ENCODE data around the gene LRRC4C.

The LRRC4C gene

DNA sequence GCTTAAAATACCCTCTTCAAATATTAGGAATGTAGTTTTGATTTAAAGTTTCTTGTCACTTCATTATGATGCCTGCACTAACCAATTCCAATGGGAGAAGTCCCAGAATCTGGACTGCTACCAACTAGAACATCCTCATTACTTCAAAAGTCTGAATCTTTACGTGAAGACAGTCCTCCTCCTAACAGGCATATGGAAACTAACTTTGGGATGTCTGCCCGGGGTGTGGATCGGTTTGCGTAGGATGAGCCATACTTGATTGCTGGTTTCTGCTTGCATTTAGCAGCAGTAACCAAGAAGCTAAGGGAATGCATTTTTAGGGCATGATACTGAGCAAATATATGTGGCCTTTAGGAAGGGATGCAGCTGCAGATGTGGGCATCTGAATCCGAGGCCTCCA lies 177.1 kb downstream of the LRRC4C start:
- Histone ChIP-seq H2BK15ac (ENCODE audit: low read length) (no peak overlapping the region), H2BK5ac (ENCODE audit: low read length) (no peak overlapping the region), H3K9ac (ENCODE audit: low read depth, low read length, poor library complexity) (no peak overlapping the region)

GRCh38 chr11:41281131-41281742 lies 178.2 kb downstream of the LRRC4C start:
- no peak overlapping the region for H3K14ac ChIP-seq (ENCODE audit: low read length)
- H2BK12ac ChIP-seq (ENCODE audit: low read length), result no peak overlapping the region
- H3K23ac ChIP-seq (ENCODE audit: low read depth, low read length, poor library complexity), result no peak overlapping the region
- H3K4me1 ChIP-seq (ENCODE audit: control insufficient read depth in 2 of 2, insufficient read depth in 1 of 2, low read depth in 1 of 2, low read length in 2 of 2), result peaks cover 17 to 46% of the 10 kb centered on the region in 2 donors
- no peak overlapping the region for H3K9ac ChIP-seq (ENCODE audit: low read depth, low read length, poor library complexity)
- peak overlapping the region; percentile 21 for H2AFZ ChIP-seq (ENCODE audit: low read length)
- no peaks in the 10 kb centered on the region for H3K79me1 ChIP-seq (ENCODE audit: low read depth, low read length)
- H2BK15ac ChIP-seq (ENCODE audit: low read length), result no peak overlapping the region
- no peaks in the 10 kb centered on the region for H3K27me3 ChIP-seq (ENCODE audit: control insufficient read depth in 3 of 3, insufficient read depth in 3 of 3, low read depth in 1 of 3, low read length in 3 of 3)
- H2AK5ac ChIP-seq (ENCODE audit: low read depth, low read length), result no peak overlapping the region
- no peak overlapping the region for H3K4me3 ChIP-seq (ENCODE audit: low read length in 2 of 2)
- no peak overlapping the region for H2BK5ac ChIP-seq (ENCODE audit: low read length)
- no peak overlapping the region for H3K4me2 ChIP-seq (ENCODE audit: insufficient read depth, low read length, poor library complexity, severe bottlenecking)
- no peak overlapping the region for H4K8ac ChIP-seq (ENCODE audit: low read depth, low read length)
- no peak for DNase-seq (ENCODE audit: low spot score)
- no peak overlapping the region for H3K18ac ChIP-seq (ENCODE audit: low read length)
- no peak overlapping the region for H3K4ac ChIP-seq (ENCODE audit: low read length)
- H3K27ac ChIP-seq (replicated peaks; ENCODE audit: low read length), result no peak overlapping the region
- H2BK120ac ChIP-seq (ENCODE audit: low read depth, low read length), result no peak overlapping the region
- H3K9me3 ChIP-seq (replicated peaks in 1 of 2; ENCODE audit: control insufficient read depth in 2 of 2, insufficient read depth in 1 of 2, low read depth in 1 of 2, low read length in 2 of 2), result no peaks in the 10 kb centered on the region
- WGBS, 2 donors (ENCODE audit: extremely low coverage in 2 of 2, insufficient read length in 2 of 2, insufficient replicate concordance in 1 of 2), result no CpG with 5 or more reads among the region's 7 CpGs
- H3K36me3 ChIP-seq (replicated peaks in 1 of 2; ENCODE audit: control insufficient read depth in 2 of 2, insufficient read depth in 2 of 2, low read length in 2 of 2), result no peaks in the 10 kb centered on the region
- H4K91ac ChIP-seq (ENCODE audit: low read depth, low read length, poor library complexity), result no peak overlapping the region

More for the DNA sequence above, 177.1 kb downstream of the LRRC4C start:
- no peak overlapping the region for H2BK120ac ChIP-seq (ENCODE audit: low read depth, low read length)
- H4K91ac ChIP-seq (ENCODE audit: low read depth, low read length, poor library complexity), result no peak overlapping the region
- peak overlapping the region; percentile 39 for H2AFZ ChIP-seq (ENCODE audit: low read length)
- no peak overlapping the region for H3K18ac ChIP-seq (ENCODE audit: low read length)
- no peaks in the 10 kb centered on the region for H3K79me1 ChIP-seq (ENCODE audit: low read depth, low read length)
- H3K27ac ChIP-seq (replicated peaks; ENCODE audit: low read length), result peak overlapping the region; percentile 34
- H2AK5ac ChIP-seq (ENCODE audit: low read depth, low read length), result no peak overlapping the region
- H3K4me3 ChIP-seq (ENCODE audit: low read length in 2 of 2), result no peak overlapping the region
- no peak overlapping the region for H3K14ac ChIP-seq (ENCODE audit: low read length)
- H3K36me3 ChIP-seq (replicated peaks in 1 of 2; ENCODE audit: control insufficient read depth in 2 of 2, insufficient read depth in 2 of 2, low read length in 2 of 2), result no peaks in the 10 kb centered on the region
- no peaks in the 10 kb centered on the region for H3K9me3 ChIP-seq (replicated peaks in 1 of 2; ENCODE audit: control insufficient read depth in 2 of 2, insufficient read depth in 1 of 2, low read depth in 1 of 2, low read length in 2 of 2)
- no peak overlapping the region for H3K23ac ChIP-seq (ENCODE audit: low read depth, low read length, poor library complexity)
- H3K4ac ChIP-seq (ENCODE audit: low read length), result no peak overlapping the region
- no peak overlapping the region for H3K4me2 ChIP-seq (ENCODE audit: insufficient read depth, low read length, poor library complexity, severe bottlenecking)
- no peak overlapping the region for H2BK12ac ChIP-seq (ENCODE audit: low read length)
- H3K27me3 ChIP-seq (ENCODE audit: control insufficient read depth in 3 of 3, insufficient read depth in 3 of 3, low read depth in 1 of 3, low read length in 3 of 3), result no peaks in the 10 kb centered on the region
- no peak for DNase-seq (ENCODE audit: low spot score)
- H3K4me1 ChIP-seq (ENCODE audit: control insufficient read depth in 2 of 2, insufficient read depth in 1 of 2, low read depth in 1 of 2, low read length in 2 of 2), result peaks cover 17 to 41% of the 10 kb centered on the region in 2 donors
- WGBS, 2 donors (ENCODE audit: extremely low coverage in 2 of 2, insufficient read length in 2 of 2, insufficient replicate concordance in 1 of 2), result no CpG with 5 or more reads among the region's 5 CpGs
- no peak overlapping the region for H4K8ac ChIP-seq (ENCODE audit: low read depth, low read length)

- Histone ChIP-seq H3K9me3 (replicated peaks in 1 of 2; ENCODE audit: control insufficient read depth in 2 of 2, insufficient read depth in 1 of 2, low read depth in 1 of 2, low read length in 2 of 2) (no peaks in the 10 kb centered on the region), H3K4me2 (ENCODE audit: insufficient read depth, low read length, poor library complexity, severe bottlenecking) (no peak overlapping the region), H2BK120ac (ENCODE audit: low read depth, low read length) (no peak overlapping the region), H3K79me1 (ENCODE audit: low read depth, low read length) (no peaks in the 10 kb centered on the region), H3K36me3 (replicated peaks in 1 of 2; ENCODE audit: control insufficient read depth in 2 of 2, insufficient read depth in 2 of 2, low read length in 2 of 2) (no peaks in the 10 kb centered on the region), H3K27ac (replicated peaks; ENCODE audit: low read length) (no peak overlapping the region), H2BK15ac (ENCODE audit: low read length) (no peak overlapping the region), H3K23ac (ENCODE audit: low read depth, low read length, poor library complexity) (no peak overlapping the region), H3K4ac (ENCODE audit: low read length) (no peak overlapping the region), H2AK5ac (ENCODE audit: low read depth, low read length) (no peak overlapping the region), H3K18ac (ENCODE audit: low read length) (no peak overlapping the region), H4K91ac (ENCODE audit: low read depth, low read length, poor library complexity) (no peak overlapping the region), H4K8ac (ENCODE audit: low read depth, low read length) (no peak overlapping the region), H3K14ac (ENCODE audit: low read length) (no peak overlapping the region), H2BK5ac (ENCODE audit: low read length) (no peak overlapping the region), H2AFZ (ENCODE audit: low read length) (no peak overlapping the region), H3K4me3 (ENCODE audit: low read length in 2 of 2) (no peak overlapping the region), H2BK12ac (ENCODE audit: low read length) (no peak overlapping the region), H3K4me1 (ENCODE audit: control insufficient read depth in 2 of 2, insufficient read depth in 1 of 2, low read depth in 1 of 2, low read length in 2 of 2) (peaks cover 1 to 6% of the 10 kb centered on the region in 2 donors), H3K9ac (ENCODE audit: low read depth, low read length, poor library complexity) (no peak overlapping the region), H3K27me3 (ENCODE audit: control insufficient read depth in 3 of 3, insufficient read depth in 3 of 3, low read depth in 1 of 3, low read length in 3 of 3) (no peaks in the 10 kb centered on the region)
- no CpG with 5 or more reads among the region's 8 CpGs for WGBS, 2 donors (ENCODE audit: extremely low coverage in 2 of 2, insufficient read length in 2 of 2, insufficient replicate concordance in 1 of 2)
- DNase-seq (ENCODE audit: low spot score), result no peak
Measured at GRCh38 chr11:41274831-41275230, 184.6 kb downstream of the LRRC4C start.

- Histone ChIP-seq H3K9me3 (replicated peaks in 1 of 2; ENCODE audit: control insufficient read depth in 2 of 2, insufficient read depth in 1 of 2, low read depth in 1 of 2, low read length in 2 of 2) (no peaks in the 10 kb centered on the region), H3K18ac (ENCODE audit: low read length) (peak overlapping the region; percentile 11), H2BK120ac (ENCODE audit: low read depth, low read length) (no peak overlapping the region), H3K4me3 (ENCODE audit: low read length in 2 of 2) (no peak overlapping the region), H2AK5ac (ENCODE audit: low read depth, low read length) (no peak overlapping the region), H3K14ac (ENCODE audit: low read length) (no peak overlapping the region), H2BK5ac (ENCODE audit: low read length) (no peak overlapping the region), H3K9ac (ENCODE audit: low read depth, low read length, poor library complexity) (no peak overlapping the region), H3K27me3 (ENCODE audit: control insufficient read depth in 3 of 3, insufficient read depth in 3 of 3, low read depth in 1 of 3, low read length in 3 of 3) (no peaks in the 10 kb centered on the region), H2BK12ac (ENCODE audit: low read length) (no peak overlapping the region), H3K4me1 (ENCODE audit: control insufficient read depth in 2 of 2, insufficient read depth in 1 of 2, low read depth in 1 of 2, low read length in 2 of 2) (peaks cover 1 to 6% of the 10 kb centered on the region in 2 donors), H2BK15ac (ENCODE audit: low read length) (no peak overlapping the region), H3K79me1 (ENCODE audit: low read depth, low read length) (no peaks in the 10 kb centered on the region), H4K91ac (ENCODE audit: low read depth, low read length, poor library complexity) (no peak overlapping the region), H3K4ac (ENCODE audit: low read length) (no peak overlapping the region), H3K23ac (ENCODE audit: low read depth, low read length, poor library complexity) (no peak overlapping the region), H3K27ac (replicated peaks; ENCODE audit: low read length) (no peak overlapping the region), H3K36me3 (replicated peaks in 1 of 2; ENCODE audit: control insufficient read depth in 2 of 2, insufficient read depth in 2 of 2, low read length in 2 of 2) (no peaks in the 10 kb centered on the region), H4K8ac (ENCODE audit: low read depth, low read length) (no peak overlapping the region), H3K4me2 (ENCODE audit: insufficient read depth, low read length, poor library complexity, severe bottlenecking) (no peak overlapping the region), H2AFZ (ENCODE audit: low read length) (no peak overlapping the region)
- DNase-seq (ENCODE audit: low spot score), result no peak
- no CpG with 5 or more reads among the region's 3 CpGs for WGBS, 2 donors (ENCODE audit: extremely low coverage in 2 of 2, insufficient read length in 2 of 2, insufficient replicate concordance in 1 of 2)
Measured at GRCh38 chr11:41273908-41274307, 185.5 kb downstream of the LRRC4C start.
